ENCODE data around the gene SLC22A12. TPM values are rescaled to one million over a fixed set of nuclear protein-coding genes. Genes with fewer than 3 reads are reported as not detected.

Gene SLC22A12
- total RNA-seq, 1 donor from 2014 or later: not detected

GRCh38 chr11:64642871-64643255, 51.8 kb downstream of the SLC22A12 start:
- Histone ChIP-seq H3K79me2 (ENCODE audit: insufficient read depth, low read length) (no peaks in the 10 kb centered on the region), H3K27ac (ENCODE audit: low read depth, low read length) (no peak overlapping the region), H3K4me1 (ENCODE audit: insufficient read depth, low read length) (no peaks in the 10 kb centered on the region), H3K4me3 (ENCODE audit: insufficient read depth, low read depth, low read length) (no peak overlapping the region), H4K20me1 (ENCODE audit: insufficient read depth, low read length) (peaks cover 6% of the 10 kb centered on the region), H3K4me2 (ENCODE audit: low read length) (no peak overlapping the region), H2AFZ (ENCODE audit: low read depth, low read length) (no peak overlapping the region), H3K9me3 (ENCODE audit: insufficient read depth, low read depth, low read length) (no peaks in the 10 kb centered on the region), H3K27me3 (ENCODE audit: insufficient read depth, low read length) (peaks cover 64% of the 10 kb centered on the region), H3K9ac (ENCODE audit: low read length) (no peak overlapping the region), H3K36me3 (ENCODE audit: insufficient read depth, low read length) (no peaks in the 10 kb centered on the region)
- no peaks in the 10 kb centered on the region for H3K4me1 Mint-ChIP-seq (ENCODE audit: low read depth, unreplicated experiment)
- DNase-seq (ENCODE audit: low read depth) (no peak), FAIRE-seq (no peak)
- no peak overlapping the region for H3K4me3 Mint-ChIP-seq (ENCODE audit: unreplicated experiment)
- no peak for TF ChIP-seq CTCF (IDR thresholded peaks at IDR 0.05; ENCODE audit: insufficient read depth, low read depth, low read length)
- peak; percentile 98 for TF ChIP-seq EZH2 (IDR thresholded peaks at IDR 0.05; ENCODE audit: insufficient read depth, low read length)
- H3K27me3 Mint-ChIP-seq (ENCODE audit: low read depth, unreplicated experiment): peaks cover 43% of the 10 kb centered on the region
- no peak overlapping the region for H3K27ac Mint-ChIP-seq (ENCODE audit: unreplicated experiment)
- H3K36me3 Mint-ChIP-seq (ENCODE audit: low read depth, unreplicated experiment): peaks cover 5% of the 10 kb centered on the region
- no peaks in the 10 kb centered on the region for H3K9me3 Mint-ChIP-seq (ENCODE audit: unreplicated experiment)

GRCh38 chr11:64643256-64643881, 52.3 kb downstream of the SLC22A12 start:
- H3K4me3 ChIP-seq (ENCODE audit: insufficient read depth, low read depth, low read length): no peak overlapping the region

More at GRCh38 chr11:64643256-64643881, 52.3 kb downstream of the SLC22A12 start:
- Mint-ChIP-seq H3K27me3 (ENCODE audit: low read depth, unreplicated experiment) (peaks cover 48% of the 10 kb centered on the region), H3K36me3 (ENCODE audit: low read depth, unreplicated experiment) (peaks cover 5% of the 10 kb centered on the region), H3K4me3 (ENCODE audit: unreplicated experiment) (peak overlapping the region; percentile 60), H3K27ac (ENCODE audit: unreplicated experiment) (no peak overlapping the region), H3K9me3 (ENCODE audit: unreplicated experiment) (no peaks in the 10 kb centered on the region), H3K4me1 (ENCODE audit: low read depth, unreplicated experiment) (no peaks in the 10 kb centered on the region)
- H3K27me3 ChIP-seq (ENCODE audit: insufficient read depth, low read length): peaks cover 60% of the 10 kb centered on the region
- H3K9ac ChIP-seq (ENCODE audit: low read length): no peak overlapping the region
- no peak for DNase-seq (ENCODE audit: low read depth)
- no peaks in the 10 kb centered on the region for H3K79me2 ChIP-seq (ENCODE audit: insufficient read depth, low read length)
- no peaks in the 10 kb centered on the region for H3K9me3 ChIP-seq (ENCODE audit: insufficient read depth, low read depth, low read length)
- no peaks in the 10 kb centered on the region for H3K4me1 ChIP-seq (ENCODE audit: insufficient read depth, low read length)
- H3K36me3 ChIP-seq (ENCODE audit: insufficient read depth, low read length): no peaks in the 10 kb centered on the region
- TF ChIP-seq CTCF (IDR thresholded peaks at IDR 0.05; ENCODE audit: insufficient read depth, low read depth, low read length) (no peak), EZH2 (IDR thresholded peaks at IDR 0.05; ENCODE audit: insufficient read depth, low read length) (no peak)
- no peak overlapping the region for H3K4me2 ChIP-seq (ENCODE audit: low read length)
- no peak for FAIRE-seq
- H3K27ac ChIP-seq (ENCODE audit: low read depth, low read length): no peak overlapping the region
- H2AFZ ChIP-seq (ENCODE audit: low read depth, low read length): no peak overlapping the region
- H4K20me1 ChIP-seq (ENCODE audit: insufficient read depth, low read length): peaks cover 6% of the 10 kb centered on the region
